ENCODE results near the gene KIAA0232. TPM values are rescaled to one million over a fixed set of nuclear protein-coding genes. Genes with fewer than 3 reads are reported as not detected.

KIAA0232 gene, protein sequence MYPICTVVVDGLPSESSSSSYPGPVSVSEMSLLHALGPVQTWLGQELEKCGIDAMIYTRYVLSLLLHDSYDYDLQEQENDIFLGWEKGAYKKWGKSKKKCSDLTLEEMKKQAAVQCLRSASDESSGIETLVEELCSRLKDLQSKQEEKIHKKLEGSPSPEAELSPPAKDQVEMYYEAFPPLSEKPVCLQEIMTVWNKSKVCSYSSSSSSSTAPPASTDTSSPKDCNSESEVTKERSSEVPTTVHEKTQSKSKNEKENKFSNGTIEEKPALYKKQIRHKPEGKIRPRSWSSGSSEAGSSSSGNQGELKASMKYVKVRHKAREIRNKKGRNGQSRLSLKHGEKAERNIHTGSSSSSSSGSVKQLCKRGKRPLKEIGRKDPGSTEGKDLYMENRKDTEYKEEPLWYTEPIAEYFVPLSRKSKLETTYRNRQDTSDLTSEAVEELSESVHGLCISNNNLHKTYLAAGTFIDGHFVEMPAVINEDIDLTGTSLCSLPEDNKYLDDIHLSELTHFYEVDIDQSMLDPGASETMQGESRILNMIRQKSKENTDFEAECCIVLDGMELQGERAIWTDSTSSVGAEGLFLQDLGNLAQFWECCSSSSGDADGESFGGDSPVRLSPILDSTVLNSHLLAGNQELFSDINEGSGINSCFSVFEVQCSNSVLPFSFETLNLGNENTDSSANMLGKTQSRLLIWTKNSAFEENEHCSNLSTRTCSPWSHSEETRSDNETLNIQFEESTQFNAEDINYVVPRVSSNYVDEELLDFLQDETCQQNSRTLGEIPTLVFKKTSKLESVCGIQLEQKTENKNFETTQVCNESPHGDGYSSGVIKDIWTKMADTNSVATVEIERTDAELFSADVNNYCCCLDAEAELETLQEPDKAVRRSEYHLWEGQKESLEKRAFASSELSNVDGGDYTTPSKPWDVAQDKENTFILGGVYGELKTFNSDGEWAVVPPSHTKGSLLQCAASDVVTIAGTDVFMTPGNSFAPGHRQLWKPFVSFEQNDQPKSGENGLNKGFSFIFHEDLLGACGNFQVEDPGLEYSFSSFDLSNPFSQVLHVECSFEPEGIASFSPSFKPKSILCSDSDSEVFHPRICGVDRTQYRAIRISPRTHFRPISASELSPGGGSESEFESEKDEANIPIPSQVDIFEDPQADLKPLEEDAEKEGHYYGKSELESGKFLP (N-terminal part only)
- 6.3 to 13.4 TPM (median 10.7 TPM) in 5 replicates for total RNA-seq (2022; extraction: Qiagen RNA extraction; ENCODE audit: low read depth)

DNA sequence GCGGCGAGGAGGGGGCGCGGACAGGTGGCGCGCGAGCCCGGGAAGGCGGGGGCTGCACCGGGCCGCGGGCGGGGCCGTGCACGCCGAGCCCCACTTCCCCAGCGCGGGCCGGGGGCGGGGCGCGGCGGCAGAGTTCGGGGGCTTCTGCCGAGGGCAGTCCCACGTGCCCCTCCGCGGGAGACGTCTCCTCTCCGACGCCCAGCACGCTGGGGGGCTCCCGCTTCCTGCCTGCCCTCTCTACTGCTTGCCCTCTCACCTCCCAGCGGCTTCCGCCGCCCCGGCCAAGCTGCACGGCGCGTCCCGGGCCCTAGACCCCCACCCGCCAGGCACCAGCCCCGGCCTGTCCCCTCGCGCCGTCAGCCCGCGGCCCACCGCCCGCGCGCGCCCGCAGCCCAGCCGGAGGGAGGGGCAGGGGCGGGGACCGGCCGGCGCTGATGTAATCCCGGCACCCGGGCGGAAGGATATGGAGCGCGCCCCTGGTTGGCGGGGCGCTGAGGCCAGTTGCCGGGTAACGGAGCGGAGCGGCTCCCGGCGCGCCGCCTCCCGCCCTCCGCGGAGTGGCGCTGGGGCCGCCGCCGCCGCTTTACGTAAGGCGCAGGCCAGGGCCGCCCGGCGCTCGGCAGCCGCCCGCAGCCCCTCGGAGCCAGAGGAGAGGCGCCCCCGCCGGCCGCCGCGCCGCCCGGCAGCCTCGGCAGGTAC, at the start of gene KIAA0232:
Gene KIAA0232 (plus strand): TSS at position 581 of the 699 bp plus-strand sequence. CDS start 41,727 bp downstream, outside the sequence.

DNA sequence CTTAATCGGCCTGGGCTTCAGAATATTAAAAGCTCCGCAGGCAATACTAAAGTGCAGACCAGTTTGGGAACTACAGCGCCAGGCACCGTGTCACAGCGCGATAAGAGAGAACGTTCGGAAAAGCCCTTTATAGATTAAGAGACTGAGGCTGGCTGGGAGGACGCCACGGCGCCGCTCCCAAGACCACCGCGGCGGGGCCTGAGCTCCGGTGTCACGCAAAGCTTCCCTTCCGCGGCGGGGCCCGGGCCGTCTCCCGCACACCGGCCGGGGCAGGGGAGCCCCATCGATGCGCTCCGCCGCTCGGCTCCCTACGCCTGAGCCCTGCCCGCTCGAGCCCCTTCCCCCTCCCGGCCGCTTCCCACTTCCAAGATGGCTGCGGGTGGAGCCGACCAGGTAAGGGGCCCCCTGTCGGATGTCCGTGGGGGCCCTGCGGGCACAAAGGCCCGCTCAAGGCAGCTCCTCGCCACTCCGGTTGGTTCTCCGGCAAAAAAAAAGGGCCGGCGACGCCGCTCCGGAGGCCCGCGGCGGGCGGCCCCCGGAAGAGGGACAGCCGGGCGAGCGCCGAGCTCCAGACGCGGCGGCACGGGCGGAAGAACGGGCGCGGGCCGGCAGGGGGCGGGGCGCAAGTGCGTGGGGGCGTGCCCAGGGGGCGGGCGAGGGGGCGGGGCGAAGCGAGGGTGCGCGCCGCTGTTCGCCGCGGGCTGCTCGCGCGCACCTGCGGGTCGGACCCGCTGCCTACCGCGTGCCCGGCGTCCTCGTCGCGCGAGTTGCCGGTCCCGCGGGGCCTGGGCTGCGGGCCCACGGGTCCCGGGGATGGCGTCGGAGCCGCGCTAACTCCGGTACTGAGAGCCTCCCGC, 126.8 kb downstream of the KIAA0232 start, which contains the start of gene TBC1D14:
Gene TBC1D14 (plus strand): TSS at position 714 of the 857 bp plus-strand sequence. CDS start 13,564 bp downstream, outside the sequence.

Other genes with a start within 250 kb of the KIAA0232 start
- gene MAN2B2, start 207.5 kb upstream of the KIAA0232 start, total RNA-seq (2022; extraction: Qiagen RNA extraction; ENCODE audit: low read depth), result 7.3 to 10.7 TPM (median 9.6 TPM) in 5 replicates
- 234 to 277 TPM (median 251 TPM) in 5 replicates for gene MRFAP1, start 142.0 kb upstream of the KIAA0232 start, total RNA-seq (2022; extraction: Qiagen RNA extraction; ENCODE audit: low read depth)
- 34.1 to 83.8 TPM (median 64.8 TPM) in 5 replicates for gene S100P, start 88.8 kb upstream of the KIAA0232 start, total RNA-seq (2022; extraction: Qiagen RNA extraction; ENCODE audit: low read depth)
- 30.3 to 39.2 TPM (median 35.1 TPM) in 5 replicates for gene MRFAP1L1, start 72.9 kb upstream of the KIAA0232 start, total RNA-seq (2022; extraction: Qiagen RNA extraction; ENCODE audit: low read depth)
- 14.5 to 18.0 TPM (median 16.5 TPM) in 5 replicates for gene BLOC1S4, start 66.6 kb upstream of the KIAA0232 start, total RNA-seq (2022; extraction: Qiagen RNA extraction; ENCODE audit: low read depth)
- 29.8 to 38.8 TPM (median 35.8 TPM) in 5 replicates for gene TBC1D14, start 127.1 kb downstream of the KIAA0232 start, total RNA-seq (2022; extraction: Qiagen RNA extraction; ENCODE audit: low read depth)

Measured in A549 treated with ZK216348 at 1 μM for 4 hours (cell line).